Measurements from ENCODE around the gene SLC6A7. TPM values are rescaled to one million over a fixed set of nuclear protein-coding genes. Genes with fewer than 3 reads are reported as not detected.

The SLC6A7 gene
- total RNA-seq, 1 donor from 2014 or later = not detected

DNA sequence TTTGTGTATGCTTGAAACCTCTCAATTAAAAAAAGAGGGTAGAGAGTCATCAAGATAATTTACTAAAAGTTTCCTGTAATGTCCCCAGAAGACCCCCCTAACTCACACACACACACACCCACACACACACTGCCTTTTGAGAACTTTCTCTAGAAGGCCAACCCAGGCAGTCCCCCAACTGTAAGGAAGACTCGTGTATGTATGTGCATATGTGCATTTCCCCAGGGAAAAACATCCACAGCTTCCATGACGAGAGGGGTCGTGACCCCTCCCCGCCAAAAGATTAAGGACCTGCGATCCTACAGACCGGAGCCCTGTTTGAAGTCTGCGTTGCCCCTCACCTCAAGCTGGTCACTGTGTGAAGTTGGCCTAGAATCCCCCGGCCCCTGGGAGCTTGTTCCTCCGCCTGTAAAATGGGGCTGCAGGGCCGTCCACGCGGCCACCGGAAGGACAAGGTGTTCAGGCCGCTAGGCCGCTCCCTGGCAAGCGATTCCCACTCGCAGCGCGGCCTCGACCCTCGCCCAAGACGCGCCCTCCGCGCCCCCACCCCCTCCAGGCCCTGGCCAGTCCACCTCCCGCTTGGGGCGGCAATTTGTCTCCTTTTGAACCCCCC lies 23.7 kb upstream of the SLC6A7 start:
- intact Hi-C loops (cut with DNase I) = loop anchor here (5.0 kb wide), 1 partner anchor 51 kb away; no protein-coding TSS in a partner anchor
- ATAC-seq (no peak), DNase-seq (no peak)
- peaks cover 12% of the 10 kb centered on the region for H3K27me3 ChIP-seq
- H3K4me1 ChIP-seq = peaks cover 2% of the 10 kb centered on the region
- H3K27ac ChIP-seq = no peak overlapping the region
- H3K4me3 ChIP-seq = no peak overlapping the region
- H3K36me3 ChIP-seq = no peaks in the 10 kb centered on the region
- TF ChIP-seq, protein P1, sequence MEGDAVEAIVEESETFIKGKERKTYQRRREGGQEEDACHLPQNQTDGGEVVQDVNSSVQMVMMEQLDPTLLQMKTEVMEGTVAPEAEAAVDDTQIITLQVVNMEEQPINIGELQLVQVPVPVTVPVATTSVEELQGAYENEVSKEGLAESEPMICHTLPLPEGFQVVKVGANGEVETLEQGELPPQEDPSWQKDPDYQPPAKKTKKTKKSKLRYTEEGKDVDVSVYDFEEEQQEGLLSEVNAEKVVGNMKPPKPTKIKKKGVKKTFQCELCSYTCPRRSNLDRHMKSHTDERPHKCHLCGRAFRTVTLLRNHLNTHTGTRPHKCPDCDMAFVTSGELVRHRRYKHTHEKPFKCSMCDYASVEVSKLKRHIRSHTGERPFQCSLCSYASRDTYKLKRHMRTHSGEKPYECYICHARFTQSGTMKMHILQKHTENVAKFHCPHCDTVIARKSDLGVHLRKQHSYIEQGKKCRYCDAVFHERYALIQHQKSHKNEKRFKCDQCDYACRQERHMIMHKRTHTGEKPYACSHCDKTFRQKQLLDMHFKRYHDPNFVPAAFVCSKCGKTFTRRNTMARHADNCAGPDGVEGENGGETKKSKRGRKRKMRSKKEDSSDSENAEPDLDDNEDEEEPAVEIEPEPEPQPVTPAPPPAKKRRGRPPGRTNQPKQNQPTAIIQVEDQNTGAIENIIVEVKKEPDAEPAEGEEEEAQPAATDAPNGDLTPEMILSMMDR (IDR thresholded peaks at IDR 0.05) = no peak
- no peaks in the 10 kb centered on the region for H3K9me3 ChIP-seq

DNA sequence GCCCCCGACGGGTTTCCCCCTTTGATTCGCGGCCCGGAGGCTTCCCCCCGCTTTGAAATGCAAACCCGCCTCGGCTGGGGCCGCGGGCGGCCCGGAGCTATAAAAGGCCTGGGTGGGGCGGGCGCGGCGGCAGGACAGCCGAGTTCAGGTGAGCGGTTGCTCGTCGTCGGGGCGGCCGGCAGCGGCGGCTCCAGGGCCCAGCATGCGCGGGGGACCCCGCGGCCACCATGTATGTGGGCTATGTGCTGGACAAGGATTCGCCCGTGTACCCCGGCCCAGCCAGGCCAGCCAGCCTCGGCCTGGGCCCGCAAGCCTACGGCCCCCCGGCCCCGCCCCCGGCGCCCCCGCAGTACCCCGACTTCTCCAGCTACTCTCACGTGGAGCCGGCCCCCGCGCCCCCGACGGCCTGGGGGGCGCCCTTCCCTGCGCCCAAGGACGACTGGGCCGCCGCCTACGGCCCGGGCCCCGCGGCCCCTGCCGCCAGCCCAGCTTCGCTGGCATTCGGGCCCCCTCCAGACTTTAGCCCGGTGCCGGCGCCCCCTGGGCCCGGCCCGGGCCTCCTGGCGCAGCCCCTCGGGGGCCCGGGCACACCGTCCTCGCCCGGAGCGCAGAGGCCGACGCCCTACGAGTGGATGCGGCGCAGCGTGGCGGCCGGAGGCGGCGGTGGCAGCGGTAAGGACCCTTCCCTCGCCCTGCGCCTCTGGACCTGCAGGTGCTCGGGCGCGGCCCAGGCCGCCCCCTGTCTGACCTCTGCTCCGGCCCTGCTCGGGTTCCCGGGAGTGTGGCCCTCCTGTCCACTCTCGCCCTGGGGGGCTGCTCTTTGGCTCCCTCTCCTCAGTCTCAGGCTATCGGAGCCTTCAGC lies 23.0 kb upstream of the SLC6A7 start, which contains the start of gene CDX1:
CDX1 (plus strand) TSS at position 129 of the 862 bp plus-strand sequence; CDS start at position 228, 99 bp downstream.
- Histone ChIP-seq H3K36me3 (no peaks in the 10 kb centered on the region), H3K9me3 (no peaks in the 10 kb centered on the region), H3K27me3 (peaks cover 12% of the 10 kb centered on the region), H3K4me3 (no peak within 1 kb of the TSS), H3K4me1 (peaks cover 2% of the 10 kb centered on the region), H3K27ac (no peak within 1 kb of the TSS)
- ATAC-seq = no peak
- no peak for DNase-seq
- TF ChIP-seq, protein P1 (IDR thresholded peaks at IDR 0.05) = no peak
- intact Hi-C loops (cut with DNase I) = loop anchor here (5.0 kb wide), 1 partner anchor 50 kb away; no protein-coding TSS in a partner anchor

DNA sequence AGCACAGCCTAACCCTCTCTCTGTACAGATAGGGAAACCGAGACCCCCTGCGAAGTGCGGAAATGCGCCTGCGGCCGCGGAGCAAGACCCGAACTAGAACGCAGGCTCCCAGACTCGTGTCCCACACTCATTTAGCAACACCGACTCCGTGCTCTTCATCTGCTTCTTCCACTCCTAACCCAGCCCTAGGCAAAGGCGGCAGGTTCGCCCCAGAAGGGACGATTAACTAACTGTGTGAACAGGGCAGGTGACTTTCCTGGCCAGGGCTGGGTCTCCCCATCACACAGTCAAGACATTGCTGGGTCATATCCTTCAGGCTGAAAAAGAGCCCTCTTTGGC lies 22.4 kb upstream of the SLC6A7 start:
- Histone ChIP-seq H3K4me3 (no peak overlapping the region), H3K27me3 (peaks cover 12% of the 10 kb centered on the region), H3K27ac (no peak overlapping the region), H3K36me3 (no peaks in the 10 kb centered on the region), H3K9me3 (no peaks in the 10 kb centered on the region), H3K4me1 (peaks cover 2% of the 10 kb centered on the region)
- intact Hi-C loops (cut with DNase I) = loop anchor here (5.0 kb wide), 1 partner anchor 50 kb away; no protein-coding TSS in a partner anchor
- no peak for DNase-seq
- TF ChIP-seq, protein P1 (IDR thresholded peaks at IDR 0.05) = no peak
- no peak for ATAC-seq

DNA sequence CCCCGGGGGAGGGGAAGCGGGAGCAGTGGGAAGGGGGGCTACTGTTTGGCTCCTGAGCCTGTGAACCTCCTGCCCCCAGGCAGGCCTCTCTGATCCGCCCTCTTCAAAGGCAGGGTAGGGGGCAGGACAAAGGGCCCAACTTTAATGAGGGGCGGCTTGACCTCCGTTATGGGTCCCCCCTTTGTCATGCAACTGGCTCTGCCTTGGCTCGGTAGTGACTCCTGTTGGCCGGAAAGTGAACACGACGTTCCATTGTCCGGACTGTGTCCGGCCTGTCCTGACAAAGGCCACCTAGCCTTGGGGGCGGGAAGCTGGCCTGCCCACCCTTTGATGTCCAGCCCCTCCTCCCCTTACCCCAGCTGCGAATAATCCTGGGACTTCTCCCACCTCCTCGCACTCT lies 22.0 kb upstream of the SLC6A7 start:
- H3K4me3 ChIP-seq = no peak overlapping the region
- H3K27me3 ChIP-seq = peaks cover 12% of the 10 kb centered on the region
- intact Hi-C loops (cut with DNase I) = loop anchor here (5.0 kb wide), 1 partner anchor 49 kb away; no protein-coding TSS in a partner anchor
- H3K36me3 ChIP-seq = no peaks in the 10 kb centered on the region
- peaks cover 2% of the 10 kb centered on the region for H3K4me1 ChIP-seq
- TF ChIP-seq, protein P1 (IDR thresholded peaks at IDR 0.05) = no peak
- DNase-seq (no peak), ATAC-seq (no peak)
- no peaks in the 10 kb centered on the region for H3K9me3 ChIP-seq
- no peak overlapping the region for H3K27ac ChIP-seq

DNA sequence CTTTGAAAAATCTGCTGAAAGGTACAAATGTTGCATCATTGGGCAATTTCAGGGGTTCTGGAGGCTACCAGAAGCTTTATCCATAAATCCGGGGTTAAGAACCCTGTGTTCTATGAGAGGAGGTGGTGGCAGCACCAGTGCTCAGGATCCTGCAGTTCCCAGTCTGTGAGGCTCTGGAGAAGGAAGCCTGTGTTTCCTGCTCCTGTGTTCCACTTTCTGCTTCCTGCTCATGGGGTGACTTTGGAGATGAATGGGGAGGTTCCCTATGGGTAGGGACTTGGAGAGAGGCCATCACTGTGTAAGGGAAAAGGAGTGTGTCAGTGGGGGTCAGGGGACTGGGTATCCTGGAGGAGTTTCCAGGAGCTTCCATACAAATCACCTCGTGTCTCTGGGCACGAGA lies 21.0 kb upstream of the SLC6A7 start:
- Histone ChIP-seq H3K4me1 (peaks cover 2% of the 10 kb centered on the region), H3K4me3 (no peak overlapping the region), H3K36me3 (no peaks in the 10 kb centered on the region), H3K27me3 (peaks cover 12% of the 10 kb centered on the region), H3K27ac (no peak overlapping the region), H3K9me3 (no peaks in the 10 kb centered on the region)
- DNase-seq = no peak
- ATAC-seq = no peak
- TF ChIP-seq, protein P1 (IDR thresholded peaks at IDR 0.05) = no peak
- intact Hi-C loops (cut with DNase I) = loop anchor here (5.0 kb wide), 1 partner anchor 48 kb away; no protein-coding TSS in a partner anchor

All from upper lobe of right lung (tissue), 1 donor.